Measurements from ENCODE around the gene MZT2B.
"Not testable (repeated sequence)": the region's sequence is repeated elsewhere in the genome, so short reads cannot be mapped to it uniquely, and the experiment has no call there.

DNA sequence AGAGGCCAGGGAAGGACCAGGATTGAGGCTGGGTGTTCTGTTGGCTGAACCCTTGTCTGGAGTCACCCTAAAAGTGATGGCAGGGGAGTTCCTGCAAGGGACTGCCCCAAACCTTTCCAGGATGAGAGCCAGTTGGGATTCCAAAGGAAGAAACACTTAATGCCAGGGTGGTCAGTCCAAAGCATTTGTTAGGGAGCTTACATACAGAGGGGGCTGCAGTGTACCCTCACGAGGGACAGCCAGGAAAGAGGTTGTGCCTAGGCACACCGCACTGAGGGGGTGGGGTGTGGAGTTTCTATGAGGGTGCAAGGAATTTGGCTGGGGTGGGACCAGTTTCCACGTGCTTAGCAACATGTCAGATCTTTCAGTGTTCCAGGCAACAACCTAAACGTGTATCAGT lies 6.9 kb downstream of the MZT2B start:
- TF ChIP-seq, protein P1, sequence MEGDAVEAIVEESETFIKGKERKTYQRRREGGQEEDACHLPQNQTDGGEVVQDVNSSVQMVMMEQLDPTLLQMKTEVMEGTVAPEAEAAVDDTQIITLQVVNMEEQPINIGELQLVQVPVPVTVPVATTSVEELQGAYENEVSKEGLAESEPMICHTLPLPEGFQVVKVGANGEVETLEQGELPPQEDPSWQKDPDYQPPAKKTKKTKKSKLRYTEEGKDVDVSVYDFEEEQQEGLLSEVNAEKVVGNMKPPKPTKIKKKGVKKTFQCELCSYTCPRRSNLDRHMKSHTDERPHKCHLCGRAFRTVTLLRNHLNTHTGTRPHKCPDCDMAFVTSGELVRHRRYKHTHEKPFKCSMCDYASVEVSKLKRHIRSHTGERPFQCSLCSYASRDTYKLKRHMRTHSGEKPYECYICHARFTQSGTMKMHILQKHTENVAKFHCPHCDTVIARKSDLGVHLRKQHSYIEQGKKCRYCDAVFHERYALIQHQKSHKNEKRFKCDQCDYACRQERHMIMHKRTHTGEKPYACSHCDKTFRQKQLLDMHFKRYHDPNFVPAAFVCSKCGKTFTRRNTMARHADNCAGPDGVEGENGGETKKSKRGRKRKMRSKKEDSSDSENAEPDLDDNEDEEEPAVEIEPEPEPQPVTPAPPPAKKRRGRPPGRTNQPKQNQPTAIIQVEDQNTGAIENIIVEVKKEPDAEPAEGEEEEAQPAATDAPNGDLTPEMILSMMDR (IDR thresholded peaks at IDR 0.05; ENCODE audit: low read depth, low read length), result not testable (repeated sequence)
- not testable (repeated sequence) for TF ChIP-seq POLR2A (IDR thresholded peaks at IDR 0.05; ENCODE audit: extremely low read depth, insufficient read length); MAX (IDR thresholded peaks at IDR 0.05; ENCODE audit: low read depth, low read length); MYC (IDR thresholded peaks at IDR 0.05; ENCODE audit: low read depth, low read length)

All from NB4 (cell line).